Neural cell (in vitro differentiated cells): ENCODE results near the gene SYMPK. TPM values are rescaled to one million over a fixed set of nuclear protein-coding genes. Genes with fewer than 3 reads are reported as not detected.
A peak's percentile ranks its signal among the peaks of the same experiment; 100 is the strongest.

Experiments used
- H2AFZ ChIP-seq: fragments of 200-600, 300-800 bp; sonication (generic), shearing (Covaris generic); 2 replicates; pipeline ENCODE4 v1.6.0; 2014; ENCODE audit warnings: low read depth, mild to moderate bottlenecking, antibody characterized with exemption, low read length, moderate library complexity
- H3F3A ChIP-seq: fragments of 200-600 bp; shearing (Covaris generic); 2 replicates; pipeline ENCODE4 v1.6.1; 2016; ENCODE audit warnings: mild to moderate bottlenecking, moderate library complexity, mixed read lengths, antibody characterized with exemption, low read length; ENCODE audit not compliant: insufficient read depth, poor library complexity, severe bottlenecking
- H3K27ac ChIP-seq: fragments of 200-600, 300-800 bp; sonication (generic), shearing (Covaris generic); 2 replicates; pipeline ENCODE4 v1.5.1; 2014; ENCODE audit warnings: mild to moderate bottlenecking, low read length, moderate library complexity
- H3K27me3 ChIP-seq: fragments of 300-800, 200-600 bp; sonication (generic), shearing (Covaris generic); 2 replicates; pipeline ENCODE4 v1.6.0; 2014; ENCODE audit warnings: mild to moderate bottlenecking, low read depth, low read length, moderate library complexity; ENCODE audit not compliant: insufficient read depth
- H3K36me3 ChIP-seq: fragments of 300-800, 200-600 bp; sonication (generic), shearing (Covaris generic); 2 replicates; pipeline ENCODE4 v1.5.1; 2014; ENCODE audit warnings: mild to moderate bottlenecking, antibody characterized with exemption, low read length, moderate library complexity; ENCODE audit not compliant: insufficient read depth
- H3K4me2 ChIP-seq: fragments of 300-800, 200-600 bp; sonication (generic), shearing (Covaris generic); 2 replicates; pipeline ENCODE4 v1.6.0; 2014; ENCODE audit warnings: mild to moderate bottlenecking, low read length
- H3K4me3 ChIP-seq: fragments of 300-800, 200-600 bp; sonication (generic), shearing (Covaris generic); 2 replicates; pipeline ENCODE4 v1.5.1; 2014; ENCODE audit warnings: mild to moderate bottlenecking, low read length, moderate library complexity
- H3K79me2 ChIP-seq: fragments of 200-600 bp; shearing (Covaris generic); replicated peaks from 2 replicates; pipeline ENCODE4 v1.6.0; 2014; ENCODE audit warnings: mild to moderate bottlenecking, low read length, moderate library complexity; ENCODE audit not compliant: insufficient read depth
- H3K9ac ChIP-seq: fragments of 300-800, 200-600 bp; sonication (generic), shearing (Covaris generic); 2 replicates; pipeline ENCODE4 v1.6.1; 2016; ENCODE audit warnings: mild to moderate bottlenecking, low read length, mixed read lengths
- H3K9me2 ChIP-seq: fragments of 200-600 bp; shearing (Covaris generic); 2 replicates; pipeline ENCODE4 v1.6.1; 2016; ENCODE audit warnings: mild to moderate bottlenecking, low read length, mixed read lengths; ENCODE audit not compliant: insufficient read depth
- H3K9me3 ChIP-seq: fragments of 200-600, 300-800 bp; sonication (generic), shearing (Covaris generic); 2 replicates; pipeline ENCODE4 v1.6.1; 2016; ENCODE audit warnings: mild to moderate bottlenecking, mixed run types, low read length, moderate library complexity, mixed read lengths
- H4K20me1 ChIP-seq: fragments of 200-600 bp; shearing (Covaris generic); 2 replicates; pipeline ENCODE4 v1.6.1; 2016; ENCODE audit warnings: mild to moderate bottlenecking, mixed run types; ENCODE audit not compliant: insufficient read depth
- CTCF ChIP-seq: fragments of 450-650 bp; IDR thresholded peaks from 2 replicates; pipeline ENCODE4 v1.5.1; 2014; ENCODE audit warnings: antibody characterized with exemption, mild to moderate bottlenecking, moderate library complexity; ENCODE audit not compliant: poor library complexity, severe bottlenecking
- EP300 ChIP-seq: fragments of 450-650 bp; conservative IDR thresholded peaks from 2 replicates; pipeline ENCODE4 v1.6.1; 2014; ENCODE audit warnings: antibody characterized with exemption, mild to moderate bottlenecking, moderate library complexity; ENCODE audit not compliant: poor library complexity, severe bottlenecking
- EZH2 ChIP-seq: fragments of 200-600, 300-800 bp; shearing (Covaris generic), sonication (generic); IDR thresholded peaks from 2 replicates; pipeline ENCODE4 v1.6.1; 2014; ENCODE audit warnings: antibody characterized with exemption, low read length, borderline replicate concordance, mild to moderate bottlenecking; ENCODE audit not compliant: insufficient read depth, poor library complexity, severe bottlenecking
- MXI1 ChIP-seq: fragments of 450-650 bp; conservative IDR thresholded peaks from 2 replicates; pipeline ENCODE4 v1.6.1; 2014; ENCODE audit warnings: antibody characterized with exemption, mild to moderate bottlenecking; ENCODE audit not compliant: poor library complexity, severe bottlenecking
- POLR2AphosphoS5 ChIP-seq: IDR thresholded peaks from 2 replicates; pipeline ENCODE4 v1.6.1; 2012
- RAD21 ChIP-seq: fragments of 450-650 bp; conservative IDR thresholded peaks from 2 replicates; pipeline ENCODE4 v1.6.1; 2014; ENCODE audit warnings: antibody characterized with exemption, mild to moderate bottlenecking, moderate library complexity
- SMC3 ChIP-seq: fragments of 450-650 bp; conservative IDR thresholded peaks from 2 replicates; pipeline ENCODE4 v1.6.1; 2014; ENCODE audit warnings: antibody characterized with exemption, mild to moderate bottlenecking, moderate library complexity; ENCODE audit not compliant: poor library complexity
- TAF1 ChIP-seq: IDR thresholded peaks from 2 replicates; pipeline ENCODE4 v1.6.1; 2012; ENCODE audit warnings: low read depth
- polyA minus RNA-seq: library from RNA; depleted of rRNA, polyadenylated mRNA; stranded (reverse); fragments of >200 nt; gene quantifications from 2 replicates; pipeline ENCODE4 v1.2.3, GENCODE V29; 2014
- polyA plus RNA-seq: library from polyadenylated mRNA; depleted of rRNA; stranded (reverse); fragments of >200 nt; gene quantifications from 2 replicates; pipeline ENCODE4 v1.2.3, GENCODE V29; 2014
- TF ChIP-seq, protein P1 (sequence below): IDR thresholded peaks from 2 replicates; pipeline ENCODE4 v1.6.1; 2012; ENCODE audit warnings: borderline replicate concordance

SYMPK gene
- 22.2 and 33.9 TPM in 2 replicates for polyA plus RNA-seq
- polyA minus RNA-seq: 35.5 and 41.9 TPM in 2 replicates

DNA sequence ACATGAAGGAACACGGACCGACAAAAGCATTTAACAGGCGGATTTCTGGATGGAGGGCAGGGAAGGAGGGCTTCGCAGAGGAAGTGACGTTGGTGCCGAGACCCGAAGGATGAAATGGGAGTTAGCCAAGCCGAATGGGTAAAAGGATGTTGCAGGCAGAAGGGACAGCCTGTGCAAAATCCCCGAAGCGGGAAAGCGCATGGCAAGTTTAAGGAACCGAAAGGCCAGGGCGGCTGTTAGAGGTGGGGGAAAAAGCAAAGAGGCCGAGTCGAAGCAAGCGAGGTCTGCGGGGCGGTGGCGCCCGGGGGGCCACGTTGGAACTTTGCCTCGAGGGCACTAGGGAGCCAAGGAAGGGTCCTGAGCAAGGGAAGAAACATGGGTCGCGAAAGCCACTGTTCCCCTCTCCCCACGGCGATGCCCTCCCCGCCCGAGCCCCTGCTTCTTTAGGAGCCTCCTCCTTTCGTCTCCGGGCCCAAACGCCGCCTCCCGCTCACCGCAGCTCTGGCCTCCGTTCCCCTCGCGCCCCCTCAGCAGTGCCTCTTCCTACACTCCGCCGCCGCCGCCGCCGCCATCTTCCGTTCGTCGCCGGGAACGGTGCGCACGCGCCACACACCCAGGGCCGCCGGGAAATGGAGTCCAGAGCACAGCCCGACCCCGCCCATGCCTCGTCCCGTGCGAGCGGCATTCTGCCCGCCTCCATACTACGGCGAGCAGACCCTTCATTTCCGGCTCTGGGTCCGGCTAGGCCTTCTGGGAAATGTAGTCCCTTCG is at the start of gene SYMPK:
SYMPK (minus strand) TSS at position 584 of the 771 bp plus-strand sequence. CDS start 8,652 bp downstream, outside the sequence.
- H3K9ac ChIP-seq: peak within 1 kb of the TSS; percentile 86
- peak within 1 kb of the TSS; percentile 93 for H3K27ac ChIP-seq
- no peaks in the 10 kb centered on the region for H3K9me3 ChIP-seq
- peaks cover 7% of the 10 kb centered on the region for H3K79me2 ChIP-seq
- no peaks in the 10 kb centered on the region for H3F3A ChIP-seq
- H4K20me1 ChIP-seq: no peaks in the 10 kb centered on the region
- H2AFZ ChIP-seq: peak within 1 kb of the TSS; percentile 66
- peaks cover 35% of the 10 kb centered on the region for H3K27me3 ChIP-seq
- peak; percentile 92 for TF ChIP-seq TAF1
- TF ChIP-seq EP300: no peak
- peak; percentile 97 for TF ChIP-seq POLR2AphosphoS5
- TF ChIP-seq RAD21: no peak
- TF ChIP-seq, protein P1, sequence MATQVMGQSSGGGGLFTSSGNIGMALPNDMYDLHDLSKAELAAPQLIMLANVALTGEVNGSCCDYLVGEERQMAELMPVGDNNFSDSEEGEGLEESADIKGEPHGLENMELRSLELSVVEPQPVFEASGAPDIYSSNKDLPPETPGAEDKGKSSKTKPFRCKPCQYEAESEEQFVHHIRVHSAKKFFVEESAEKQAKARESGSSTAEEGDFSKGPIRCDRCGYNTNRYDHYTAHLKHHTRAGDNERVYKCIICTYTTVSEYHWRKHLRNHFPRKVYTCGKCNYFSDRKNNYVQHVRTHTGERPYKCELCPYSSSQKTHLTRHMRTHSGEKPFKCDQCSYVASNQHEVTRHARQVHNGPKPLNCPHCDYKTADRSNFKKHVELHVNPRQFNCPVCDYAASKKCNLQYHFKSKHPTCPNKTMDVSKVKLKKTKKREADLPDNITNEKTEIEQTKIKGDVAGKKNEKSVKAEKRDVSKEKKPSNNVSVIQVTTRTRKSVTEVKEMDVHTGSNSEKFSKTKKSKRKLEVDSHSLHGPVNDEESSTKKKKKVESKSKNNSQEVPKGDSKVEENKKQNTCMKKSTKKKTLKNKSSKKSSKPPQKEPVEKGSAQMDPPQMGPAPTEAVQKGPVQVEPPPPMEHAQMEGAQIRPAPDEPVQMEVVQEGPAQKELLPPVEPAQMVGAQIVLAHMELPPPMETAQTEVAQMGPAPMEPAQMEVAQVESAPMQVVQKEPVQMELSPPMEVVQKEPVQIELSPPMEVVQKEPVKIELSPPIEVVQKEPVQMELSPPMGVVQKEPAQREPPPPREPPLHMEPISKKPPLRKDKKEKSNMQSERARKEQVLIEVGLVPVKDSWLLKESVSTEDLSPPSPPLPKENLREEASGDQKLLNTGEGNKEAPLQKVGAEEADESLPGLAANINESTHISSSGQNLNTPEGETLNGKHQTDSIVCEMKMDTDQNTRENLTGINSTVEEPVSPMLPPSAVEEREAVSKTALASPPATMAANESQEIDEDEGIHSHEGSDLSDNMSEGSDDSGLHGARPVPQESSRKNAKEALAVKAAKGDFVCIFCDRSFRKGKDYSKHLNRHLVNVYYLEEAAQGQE: peak; percentile 69
- TF ChIP-seq MXI1: peak; percentile 87
- TF ChIP-seq CTCF: peak; percentile 27
- peak within 1 kb of the TSS; percentile 77 for H3K4me3 ChIP-seq
- H3K9me2 ChIP-seq: no peaks in the 10 kb centered on the region
- H3K4me2 ChIP-seq: peak within 1 kb of the TSS; percentile 41
- no peaks in the 10 kb centered on the region for H3K36me3 ChIP-seq

DNA sequence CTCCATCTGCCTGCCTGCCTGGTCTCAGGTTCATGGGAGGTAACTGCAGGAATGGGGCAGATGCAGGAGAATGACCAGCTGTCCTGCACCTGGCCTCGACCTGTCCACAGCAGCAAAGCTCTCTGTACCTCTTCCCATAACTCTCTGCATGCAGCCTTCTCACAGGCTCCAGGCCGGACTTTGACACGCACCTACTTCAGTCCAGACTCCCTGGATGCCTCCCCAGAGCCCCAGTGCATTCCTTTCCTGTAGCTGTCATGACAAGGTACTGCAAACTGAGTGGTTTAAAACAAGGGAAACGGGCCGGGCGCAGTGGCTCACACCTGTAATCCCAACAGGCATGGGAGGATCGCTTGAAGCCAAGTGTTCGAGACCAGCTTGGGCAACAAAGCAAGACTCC is 48.3 kb upstream of the SYMPK start:
- Histone ChIP-seq H3K9ac (no peak overlapping the region), H3K4me3 (no peak overlapping the region), H3K27me3 (no peaks in the 10 kb centered on the region), H3K4me2 (no peak overlapping the region), H3K79me2 (no peaks in the 10 kb centered on the region), H3K36me3 (no peaks in the 10 kb centered on the region), H2AFZ (no peak overlapping the region), H3K27ac (no peak overlapping the region), H4K20me1 (no peaks in the 10 kb centered on the region), H3F3A (no peaks in the 10 kb centered on the region), H3K9me2 (no peaks in the 10 kb centered on the region), H3K9me3 (no peaks in the 10 kb centered on the region)
- TF ChIP-seq RAD21: no peak
- TF ChIP-seq POLR2AphosphoS5: no peak
- TF ChIP-seq TAF1: no peak
- TF ChIP-seq MXI1: no peak
- TF ChIP-seq CTCF: no peak
- no peak for TF ChIP-seq SMC3
- no peak for TF ChIP-seq EP300
- TF ChIP-seq EZH2: no peak
